Stimulated activated memory B cell treated with anti-CD40 and anti-IgM and Interleukin-4, amounts not matched to agents 10 μg/mL and 1 μg/mL and 100 μg/mL, for 72 hours (primary cell): Measurements from ENCODE around the gene TCN2.

Experiments used
- ATAC-seq: fragments of 150-1000 bp; cut with Tn5 transposase; 2 replicates; pipeline ENCODE4 v1.10.0; 2021
- H3K27ac Mint-ChIP-seq: one replicate; pipeline ENCODE4 v1.8.0; 2022; ENCODE audit warnings: mild to moderate bottlenecking, mixed read lengths
- H3K27me3 Mint-ChIP-seq: one replicate; pipeline ENCODE4 v1.8.0; 2022; ENCODE audit warnings: mixed read lengths
- H3K36me3 Mint-ChIP-seq: one replicate; pipeline ENCODE4 v1.8.0; 2022; ENCODE audit warnings: mixed read lengths
- H3K4me1 Mint-ChIP-seq: one replicate; pipeline ENCODE4 v1.8.0; 2022; ENCODE audit warnings: mixed read lengths
- H3K4me3 Mint-ChIP-seq: one replicate; pipeline ENCODE4 v1.8.0; 2022; ENCODE audit warnings: mild to moderate bottlenecking, moderate library complexity, mixed read lengths
- H3K9me3 Mint-ChIP-seq: one replicate; pipeline ENCODE4 v1.8.0; 2022; ENCODE audit warnings: mixed read lengths

Gene TCN2

GRCh38 chr22:30640839-30641430 is 34.0 kb downstream of the TCN2 start:
- no peak for ATAC-seq
- H3K4me1 Mint-ChIP-seq = peaks cover 28% of the 10 kb centered on the region
- H3K4me3 Mint-ChIP-seq = no peak overlapping the region
- H3K27me3 Mint-ChIP-seq = no peaks in the 10 kb centered on the region
- peaks cover 6% of the 10 kb centered on the region for H3K36me3 Mint-ChIP-seq
- peaks cover 3% of the 10 kb centered on the region for H3K9me3 Mint-ChIP-seq
- no peak overlapping the region for H3K27ac Mint-ChIP-seq

GRCh38 chr22:30643055-30643875 is 36.3 kb downstream of the TCN2 start:
- peak; percentile 7 for ATAC-seq
- no peaks in the 10 kb centered on the region for H3K27me3 Mint-ChIP-seq
- H3K4me3 Mint-ChIP-seq = no peak overlapping the region
- H3K27ac Mint-ChIP-seq = peak overlapping the region; percentile 16
- peaks cover 22% of the 10 kb centered on the region for H3K4me1 Mint-ChIP-seq
- H3K36me3 Mint-ChIP-seq = peaks cover 6% of the 10 kb centered on the region
- peaks cover 3% of the 10 kb centered on the region for H3K9me3 Mint-ChIP-seq

GRCh38 chr22:30646518-30647160 is 39.7 kb downstream of the TCN2 start:
- no peaks in the 10 kb centered on the region for H3K9me3 Mint-ChIP-seq
- H3K27me3 Mint-ChIP-seq = no peaks in the 10 kb centered on the region
- H3K4me3 Mint-ChIP-seq = no peak overlapping the region
- no peaks in the 10 kb centered on the region for H3K36me3 Mint-ChIP-seq
- H3K27ac Mint-ChIP-seq = no peak overlapping the region
- H3K4me1 Mint-ChIP-seq = peaks cover 44% of the 10 kb centered on the region
- no peak for ATAC-seq

- H3K27me3 Mint-ChIP-seq = no peaks in the 10 kb centered on the region
- H3K36me3 Mint-ChIP-seq = no peaks in the 10 kb centered on the region
- no peaks in the 10 kb centered on the region for H3K9me3 Mint-ChIP-seq
- H3K27ac Mint-ChIP-seq = no peak overlapping the region
- H3K4me1 Mint-ChIP-seq = peaks cover 44% of the 10 kb centered on the region
- no peak overlapping the region for H3K4me3 Mint-ChIP-seq
- no peak for ATAC-seq
These were observed 40.6 kb downstream of the TCN2 start for GRCh38 chr22:30647536-30647935.

- no peaks in the 10 kb centered on the region for H3K9me3 Mint-ChIP-seq
- H3K27me3 Mint-ChIP-seq = no peaks in the 10 kb centered on the region
- peaks cover 34% of the 10 kb centered on the region for H3K4me1 Mint-ChIP-seq
- no peaks in the 10 kb centered on the region for H3K36me3 Mint-ChIP-seq
- peak overlapping the region; percentile 78 for H3K27ac Mint-ChIP-seq
- no peak overlapping the region for H3K4me3 Mint-ChIP-seq
- ATAC-seq = no peak
These were observed 41.9 kb downstream of the TCN2 start for GRCh38 chr22:30648825-30649224.

- Mint-ChIP-seq H3K4me1 (peaks cover 27% of the 10 kb centered on the region), H3K9me3 (no peaks in the 10 kb centered on the region), H3K27ac (peak overlapping the region; percentile 78), H3K36me3 (peaks cover 5% of the 10 kb centered on the region), H3K27me3 (no peaks in the 10 kb centered on the region), H3K4me3 (no peak overlapping the region)
- ATAC-seq = peak; percentile 97
These were observed 42.5 kb downstream of the TCN2 start for GRCh38 chr22:30649430-30650007.

GRCh38 chr22:30650508-30651116 is 43.6 kb downstream of the TCN2 start:
- H3K9me3 Mint-ChIP-seq = no peaks in the 10 kb centered on the region
- peak overlapping the region; percentile 78 for H3K27ac Mint-ChIP-seq
- ATAC-seq = no peak
- H3K36me3 Mint-ChIP-seq = peaks cover 9% of the 10 kb centered on the region
- H3K4me3 Mint-ChIP-seq = no peak overlapping the region
- no peaks in the 10 kb centered on the region for H3K27me3 Mint-ChIP-seq
- H3K4me1 Mint-ChIP-seq = peaks cover 27% of the 10 kb centered on the region

GRCh38 chr22:30652852-30653251 is 45.9 kb downstream of the TCN2 start:
- Mint-ChIP-seq H3K27ac (no peak overlapping the region), H3K36me3 (peaks cover 9% of the 10 kb centered on the region), H3K27me3 (no peaks in the 10 kb centered on the region), H3K9me3 (no peaks in the 10 kb centered on the region), H3K4me3 (no peak overlapping the region), H3K4me1 (peaks cover 26% of the 10 kb centered on the region)
- no peak for ATAC-seq

GRCh38 chr22:30654361-30654760 is 47.4 kb downstream of the TCN2 start:
- ATAC-seq = no peak
- H3K4me1 Mint-ChIP-seq = peaks cover 12% of the 10 kb centered on the region
- H3K9me3 Mint-ChIP-seq = no peaks in the 10 kb centered on the region
- H3K36me3 Mint-ChIP-seq = peaks cover 21% of the 10 kb centered on the region
- no peak overlapping the region for H3K27ac Mint-ChIP-seq
- no peaks in the 10 kb centered on the region for H3K27me3 Mint-ChIP-seq
- H3K4me3 Mint-ChIP-seq = no peak overlapping the region

GRCh38 chr22:30655532-30655931 is 48.6 kb downstream of the TCN2 start:
- Mint-ChIP-seq H3K27ac (no peak overlapping the region), H3K4me3 (no peak overlapping the region), H3K4me1 (peaks cover 4% of the 10 kb centered on the region), H3K9me3 (no peaks in the 10 kb centered on the region), H3K27me3 (no peaks in the 10 kb centered on the region), H3K36me3 (peaks cover 32% of the 10 kb centered on the region)
- no peak for ATAC-seq

- Mint-ChIP-seq H3K4me3 (no peak overlapping the region), H3K36me3 (peaks cover 52% of the 10 kb centered on the region), H3K27ac (no peak overlapping the region), H3K4me1 (peaks cover 24% of the 10 kb centered on the region), H3K9me3 (no peaks in the 10 kb centered on the region), H3K27me3 (no peaks in the 10 kb centered on the region)
- no peak for ATAC-seq
These were observed 55.1 kb downstream of the TCN2 start for GRCh38 chr22:30662040-30662439.

GRCh38 chr22:30664798-30665197 is 57.8 kb downstream of the TCN2 start:
- Mint-ChIP-seq H3K27ac (no peak overlapping the region), H3K4me3 (no peak overlapping the region), H3K36me3 (peaks cover 36% of the 10 kb centered on the region), H3K27me3 (no peaks in the 10 kb centered on the region), H3K4me1 (peaks cover 33% of the 10 kb centered on the region), H3K9me3 (no peaks in the 10 kb centered on the region)
- no peak for ATAC-seq

GRCh38 chr22:30665266-30665665 is 58.3 kb downstream of the TCN2 start:
- Mint-ChIP-seq H3K4me3 (no peak overlapping the region), H3K27ac (no peak overlapping the region), H3K27me3 (no peaks in the 10 kb centered on the region), H3K4me1 (peaks cover 33% of the 10 kb centered on the region), H3K36me3 (peaks cover 31% of the 10 kb centered on the region), H3K9me3 (no peaks in the 10 kb centered on the region)
- no peak for ATAC-seq

GRCh38 chr22:30665786-30666185 is 58.8 kb downstream of the TCN2 start:
- ATAC-seq = no peak
- H3K36me3 Mint-ChIP-seq = peaks cover 28% of the 10 kb centered on the region
- H3K4me1 Mint-ChIP-seq = peaks cover 33% of the 10 kb centered on the region
- no peak overlapping the region for H3K27ac Mint-ChIP-seq
- H3K4me3 Mint-ChIP-seq = no peak overlapping the region
- no peaks in the 10 kb centered on the region for H3K27me3 Mint-ChIP-seq
- H3K9me3 Mint-ChIP-seq = no peaks in the 10 kb centered on the region

GRCh38 chr22:30667107-30667493 is 60.1 kb downstream of the TCN2 start:
- peaks cover 20% of the 10 kb centered on the region for H3K36me3 Mint-ChIP-seq
- ATAC-seq = no peak
- H3K27me3 Mint-ChIP-seq = no peaks in the 10 kb centered on the region
- peak overlapping the region; percentile 69 for H3K27ac Mint-ChIP-seq
- peaks cover 33% of the 10 kb centered on the region for H3K4me1 Mint-ChIP-seq
- H3K9me3 Mint-ChIP-seq = no peaks in the 10 kb centered on the region
- H3K4me3 Mint-ChIP-seq = peak overlapping the region; percentile 93
